ENCODE measurements around the gene MPPED2.

GRCh38 chr11:30412509-30412908 lies 173.6 kb downstream of the MPPED2 start:
- TF ChIP-seq GATA2 (IDR thresholded peaks at IDR 0.05; ENCODE audit: low read depth, low read length), result no peak
- TF ChIP-seq GATA3 (IDR thresholded peaks at IDR 0.05; ENCODE audit: low read depth, low read length), result no peak

All from SH-SY5Y (cell line).